ENCODE data around the gene C3orf52.

The C3orf52 gene

GRCh38 chr3:112137781-112138180 is 51.6 kb downstream of the C3orf52 start:
- no peak for DNase-seq (ENCODE audit: extremely low read depth, low read depth)
- TF ChIP-seq, protein P1, sequence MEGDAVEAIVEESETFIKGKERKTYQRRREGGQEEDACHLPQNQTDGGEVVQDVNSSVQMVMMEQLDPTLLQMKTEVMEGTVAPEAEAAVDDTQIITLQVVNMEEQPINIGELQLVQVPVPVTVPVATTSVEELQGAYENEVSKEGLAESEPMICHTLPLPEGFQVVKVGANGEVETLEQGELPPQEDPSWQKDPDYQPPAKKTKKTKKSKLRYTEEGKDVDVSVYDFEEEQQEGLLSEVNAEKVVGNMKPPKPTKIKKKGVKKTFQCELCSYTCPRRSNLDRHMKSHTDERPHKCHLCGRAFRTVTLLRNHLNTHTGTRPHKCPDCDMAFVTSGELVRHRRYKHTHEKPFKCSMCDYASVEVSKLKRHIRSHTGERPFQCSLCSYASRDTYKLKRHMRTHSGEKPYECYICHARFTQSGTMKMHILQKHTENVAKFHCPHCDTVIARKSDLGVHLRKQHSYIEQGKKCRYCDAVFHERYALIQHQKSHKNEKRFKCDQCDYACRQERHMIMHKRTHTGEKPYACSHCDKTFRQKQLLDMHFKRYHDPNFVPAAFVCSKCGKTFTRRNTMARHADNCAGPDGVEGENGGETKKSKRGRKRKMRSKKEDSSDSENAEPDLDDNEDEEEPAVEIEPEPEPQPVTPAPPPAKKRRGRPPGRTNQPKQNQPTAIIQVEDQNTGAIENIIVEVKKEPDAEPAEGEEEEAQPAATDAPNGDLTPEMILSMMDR (IDR thresholded peaks at IDR 0.05; ENCODE audit: low read depth, low read length) = no peak

- TF ChIP-seq, protein P1 (IDR thresholded peaks at IDR 0.05; ENCODE audit: low read depth, low read length) = no peak
- no peak for DNase-seq (ENCODE audit: extremely low read depth, low read depth)
These were observed 52.2 kb downstream of the C3orf52 start for GRCh38 chr3:112138219-112138969.

DNA sequence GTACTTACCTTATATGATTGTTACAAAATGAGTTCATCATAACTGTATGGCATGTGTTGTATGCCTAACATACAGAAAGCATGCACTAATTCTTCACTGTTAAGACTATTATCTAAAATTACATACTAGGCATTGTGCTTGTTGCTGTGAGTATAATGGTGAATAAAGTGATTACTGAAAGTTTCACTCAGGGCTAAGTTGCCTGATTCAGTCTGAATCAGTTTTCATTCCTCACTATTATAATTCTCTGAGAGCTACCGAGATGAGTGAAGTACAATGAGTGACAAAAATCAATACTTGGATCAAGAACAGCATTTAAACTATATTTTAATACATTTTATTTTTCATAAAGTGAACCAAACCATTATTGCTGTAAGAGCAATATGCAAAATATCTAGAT is 54.4 kb downstream of the C3orf52 start:
- TF ChIP-seq, protein P1 (IDR thresholded peaks at IDR 0.05; ENCODE audit: low read depth, low read length) = no peak
- no peak for DNase-seq (ENCODE audit: extremely low read depth, low read depth)

DNA sequence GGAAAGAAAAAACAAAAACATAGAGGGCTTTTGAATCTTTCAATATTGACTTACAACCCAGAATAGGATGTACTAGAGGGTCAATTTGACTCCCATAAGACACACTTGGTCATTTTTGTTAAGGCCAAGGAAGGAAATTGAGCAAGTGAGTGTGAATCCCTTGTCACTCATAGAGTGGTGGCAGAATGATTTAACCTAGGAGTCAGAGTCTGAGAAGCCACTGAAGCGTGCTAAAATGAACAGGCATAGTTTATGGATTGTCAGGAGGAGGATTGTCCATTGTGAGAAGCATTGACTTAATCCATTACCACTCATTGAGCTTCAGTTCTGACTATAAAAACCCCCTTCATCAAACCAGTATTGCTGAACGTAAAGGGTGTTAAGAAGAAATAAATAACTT is 55.1 kb downstream of the C3orf52 start:
- TF ChIP-seq, protein P1 (IDR thresholded peaks at IDR 0.05; ENCODE audit: low read depth, low read length) = no peak
- no peak for DNase-seq (ENCODE audit: extremely low read depth, low read depth)

DNA sequence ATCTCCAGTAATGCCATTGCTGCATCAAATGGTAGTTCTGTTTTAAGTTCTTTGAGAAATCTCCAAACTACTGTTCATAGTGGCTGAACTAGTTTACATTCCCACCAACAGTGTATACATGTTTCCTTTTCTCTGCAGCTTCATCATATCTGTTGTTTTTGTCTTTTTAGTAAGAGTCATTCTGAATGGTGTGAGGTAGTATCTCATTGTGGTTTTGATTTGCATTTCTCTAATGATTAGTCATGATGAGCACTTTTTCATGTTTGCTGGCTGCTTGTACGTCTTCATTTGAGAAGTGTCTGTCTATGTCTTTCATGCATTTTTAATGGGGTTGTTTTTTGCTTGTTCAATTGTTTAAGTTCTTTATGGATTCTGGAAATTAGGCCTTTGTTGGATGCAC is 57.1 kb downstream of the C3orf52 start:
- no peak for DNase-seq (ENCODE audit: extremely low read depth, low read depth)
- TF ChIP-seq, protein P1 (IDR thresholded peaks at IDR 0.05; ENCODE audit: low read depth, low read length) = no peak

DNA sequence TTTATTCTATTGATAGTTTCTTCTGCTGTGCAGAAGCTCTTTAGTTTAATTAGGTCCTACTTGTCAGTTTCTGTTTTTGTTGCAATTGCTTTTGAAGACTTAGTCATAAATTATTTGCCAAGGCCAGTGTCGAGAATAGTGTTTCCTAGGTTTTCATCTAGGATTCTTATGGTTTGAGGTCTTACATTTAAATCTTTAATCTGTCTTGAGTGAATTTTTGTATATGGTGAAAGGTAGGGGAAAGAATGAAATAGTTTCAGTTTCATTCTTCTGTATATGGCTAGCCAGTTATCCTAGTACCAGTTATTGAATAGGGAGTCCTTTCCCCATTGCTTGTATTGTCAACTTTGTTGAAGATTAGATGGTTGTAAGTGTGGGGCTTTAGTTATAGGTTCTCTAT is 57.5 kb downstream of the C3orf52 start:
- no peak for DNase-seq (ENCODE audit: extremely low read depth, low read depth)
- TF ChIP-seq, protein P1 (IDR thresholded peaks at IDR 0.05; ENCODE audit: low read depth, low read length) = no peak

- TF ChIP-seq, protein P1 (IDR thresholded peaks at IDR 0.05; ENCODE audit: low read depth, low read length) = no peak
- no peak for DNase-seq (ENCODE audit: extremely low read depth, low read depth)
These were observed 62.9 kb downstream of the C3orf52 start for GRCh38 chr3:112149136-112149535.
